Measurements from ENCODE around the gene RHAG.
"Not testable (repeated sequence)": the region's sequence is repeated elsewhere in the genome, so short reads cannot be mapped to it uniquely, and the experiment has no call there.

DNA sequence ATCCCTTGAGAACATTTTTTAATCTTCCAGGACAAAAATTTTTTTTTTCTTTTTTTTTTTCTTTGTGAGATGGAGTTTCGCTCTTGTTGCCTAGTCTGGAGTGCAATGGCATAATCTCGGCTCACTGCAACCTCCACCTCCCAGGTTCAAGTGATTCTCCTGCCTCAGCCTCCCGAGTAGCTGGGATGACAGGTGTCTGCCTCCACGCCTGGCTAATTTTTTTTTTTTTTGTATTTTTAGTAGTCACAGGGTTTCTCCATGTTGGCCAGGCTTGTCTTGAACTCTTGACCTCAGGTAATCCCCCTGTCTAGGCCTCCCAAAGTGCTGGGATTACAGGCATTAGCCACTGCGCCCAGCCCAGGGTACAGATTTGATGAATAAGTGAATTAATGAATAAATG, 22.5 kb downstream of the RHAG start:
- not testable (repeated sequence) for TF ChIP-seq CTCF (IDR thresholded peaks at IDR 0.05; ENCODE audit: low read depth, low read length, poor library complexity, severe bottlenecking); EZH2phosphoT487 (IDR thresholded peaks at IDR 0.05; ENCODE audit: borderline replicate concordance, low read length)
